HepG2 (cell line): ENCODE data around the gene TXN2. TPM values are rescaled to one million over a fixed set of nuclear protein-coding genes. Genes with fewer than 3 reads are reported as not detected.

Experiments
- AFF4 ChIP-seq: sonication (generic); formaldehyde crosslinking; IDR thresholded peaks from 2 replicates; pipeline ENCODE4 v1.4.0; 2020; ENCODE audit warnings: missing genetic modification reagents
- CBX5 ChIP-seq: sonication (generic); formaldehyde crosslinking; IDR thresholded peaks from 2 replicates; pipeline ENCODE4 v1.4.0; 2020; ENCODE audit warnings: missing genetic modification reagents, borderline replicate concordance
- CERS6 ChIP-seq: sonication (generic); formaldehyde crosslinking; IDR thresholded peaks from 2 replicates; pipeline ENCODE4 v1.5.0; 2020; ENCODE audit warnings: missing genetic modification reagents
- NFIB ChIP-seq: sonication (generic); formaldehyde crosslinking; IDR thresholded peaks from 2 replicates; pipeline ENCODE4 v1.9.0; 2021; ENCODE audit warnings: missing genetic modification reagents, mild to moderate bottlenecking, borderline replicate concordance
- PBX2 ChIP-seq: IDR thresholded peaks from 2 replicates; pipeline ENCODE4 v1.6.1; 2016; ENCODE audit warnings: control low read depth
- RAD21 ChIP-seq: fragments of 450-650 bp; formaldehyde crosslinking; IDR thresholded peaks from 2 replicates; pipeline ENCODE4 v1.5.0; 2020; ENCODE audit warnings: mild to moderate bottlenecking
- RFX1 ChIP-seq: fragments of 450-650 bp; IDR thresholded peaks from 2 replicates; pipeline ENCODE4 v1.6.1; 2017
- TGIF2 ChIP-seq: IDR thresholded peaks from 2 replicates; pipeline ENCODE4 v1.6.1; 2016; ENCODE audit warnings: control low read depth, missing compliant biosample characterization
- XRCC5 ChIP-seq: fragments of 200-400 bp; formaldehyde crosslinking; optimal IDR thresholded peaks from 2 replicates; pipeline ENCODE3; 2017; ENCODE audit warnings: mild to moderate bottlenecking, low read length
- ZBTB38 ChIP-seq: sonication (generic); formaldehyde crosslinking; IDR thresholded peaks from 2 replicates; pipeline ENCODE4 v1.5.1; 2020; ENCODE audit warnings: mild to moderate bottlenecking, missing genetic modification reagents
- ZBTB49 ChIP-seq: sonication (generic); formaldehyde crosslinking; IDR thresholded peaks from 2 replicates; pipeline ENCODE4 v1.4.0; 2020; ENCODE audit warnings: missing genetic modification reagents, borderline replicate concordance
- ZNF253 ChIP-seq: sonication (generic); formaldehyde crosslinking; IDR thresholded peaks from 2 replicates; pipeline ENCODE4 v1.8.0; 2022; ENCODE audit warnings: mild to moderate bottlenecking, missing genetic modification reagents, borderline replicate concordance
- ZNF263 ChIP-seq: sonication (generic); formaldehyde crosslinking; IDR thresholded peaks from 2 replicates; pipeline ENCODE4 v1.4.0; 2020; ENCODE audit warnings: missing genetic modification reagents
- ZNF430 ChIP-seq: sonication (generic); formaldehyde crosslinking; IDR thresholded peaks from 2 replicates; pipeline ENCODE4 v1.9.0; 2021; ENCODE audit warnings: mild to moderate bottlenecking, missing genetic modification reagents
- ZNF484 ChIP-seq: sonication (generic); formaldehyde crosslinking; IDR thresholded peaks from 2 replicates; pipeline ENCODE4 v1.5.1; 2020; ENCODE audit warnings: mild to moderate bottlenecking, low read depth, missing genetic modification reagents, borderline replicate concordance
- ZNF546 ChIP-seq: sonication (generic); formaldehyde crosslinking; conservative IDR thresholded peaks from 2 replicates; pipeline ENCODE4 v1.8.1; 2023; ENCODE audit warnings: mild to moderate bottlenecking, missing genetic modification reagents
- ZSCAN12 ChIP-seq: sonication (generic); formaldehyde crosslinking; IDR thresholded peaks from 2 replicates; pipeline ENCODE4 v1.9.0; 2021; ENCODE audit warnings: mild to moderate bottlenecking, missing genetic modification reagents
- polyA plus RNA-seq, 8 experiments: library from polyadenylated mRNA; depleted of rRNA in 3 of 8; stranded (reverse) in 7 of 8; unstranded in 1 of 8; fragments of >200 nt; fragmentation: Illumina TruSeq in 4 of 8; extraction: Trizol in 4 of 8; gene quantifications; 2 replicates each; pipeline versions ENCODE4 v1.2.1 to v1.2.3, GENCODE V29; 2011 to 2016; ENCODE audit warnings: low read depth in 4 of 8, missing spikeins in 1 of 8, mixed read lengths in 1 of 8; ENCODE audit not compliant: insufficient read depth in 1 of 8
- total RNA-seq, 5 experiments: library from RNA; depleted of rRNA; stranded (reverse); fragments of >200 nt; fragmentation: Illumina TruSeq; extraction: Trizol; gene quantifications; 2 replicates each; pipeline ENCODE4 v1.2.3, GENCODE V29; 2016; ENCODE audit warnings: low read depth in 1 of 5

TXN2 gene
- total and polyA plus RNA-seq, 2 of the 13 experiments (the other 11 are each of a cell fraction or from before 2014, with no cell fraction given), result 41.4 to 109 TPM

DNA sequence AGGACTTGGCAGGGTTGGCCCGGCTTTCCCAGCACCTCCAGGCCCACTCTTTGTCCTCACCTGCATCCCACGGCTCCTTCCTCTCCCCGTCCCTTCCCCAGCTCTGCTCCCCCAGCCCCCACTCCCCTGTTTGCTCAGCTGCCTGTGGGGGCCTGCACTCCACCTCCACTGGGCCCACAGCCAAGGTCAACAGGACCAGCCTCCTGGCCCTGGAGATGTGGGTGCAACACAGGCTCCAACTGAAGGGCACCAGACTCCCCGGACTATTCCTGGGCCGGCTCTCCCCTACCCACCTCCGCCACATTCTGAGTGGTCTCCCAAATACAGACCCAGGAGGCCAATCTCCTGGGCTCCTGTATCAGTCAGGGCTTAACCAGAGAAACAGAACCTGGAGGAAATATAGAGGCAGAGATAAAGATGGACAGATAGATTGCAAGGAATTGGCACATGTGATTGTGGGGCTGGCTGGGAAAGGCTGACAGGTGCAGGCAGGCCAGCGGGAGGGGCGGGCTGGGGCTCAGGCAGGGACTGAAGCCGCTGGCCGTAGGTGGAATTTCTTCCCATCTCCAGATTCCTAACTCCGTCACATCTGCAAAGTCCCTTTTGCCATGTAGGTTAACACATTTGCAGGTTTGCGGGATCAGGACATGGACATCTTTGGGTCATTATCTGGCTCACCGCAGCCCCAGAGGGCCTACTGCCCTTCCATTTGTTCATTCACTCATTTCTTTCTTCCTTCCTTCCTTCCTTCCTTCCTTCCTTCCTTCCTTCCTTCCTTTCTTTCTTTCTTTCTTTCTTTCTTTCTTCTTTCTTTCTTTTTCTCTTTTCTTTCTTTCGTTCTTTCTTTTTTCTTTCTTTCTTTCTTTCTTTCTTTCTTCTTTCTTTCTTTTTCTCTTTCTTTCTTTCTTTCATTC lies 47.9 kb downstream of the TXN2 start (continued):
- peak; percentile 22; the same call in 1 of the 2 replicates for TF ChIP-seq ZNF430 (CRISPR knock-in tag)
- no peak for TF ChIP-seq ZBTB49 (CRISPR knock-in tag)
- TF ChIP-seq TGIF2 (CRISPR knock-in tag), result no peak
- TF ChIP-seq XRCC5, result peak; percentile 24
- peak; percentile 91; the same call in 1 of the 2 replicates for TF ChIP-seq CBX5 (CRISPR knock-in tag)
- TF ChIP-seq PBX2 (CRISPR knock-in tag), result no peak
- no peak for TF ChIP-seq AFF4 (CRISPR knock-in tag)
- no peak for TF ChIP-seq ZSCAN12
- TF ChIP-seq ZNF484, result no peak
- no peak; the same call in 1 of the 2 replicates for TF ChIP-seq ZBTB38
- TF ChIP-seq NFIB (CRISPR knock-in tag), result peak; percentile 93; the same call in 1 of the 2 replicates
- TF ChIP-seq ZNF253, result no peak
- peak; percentile 52; the same call in 1 of the 2 replicates for TF ChIP-seq ZNF263 (CRISPR knock-in tag)
- TF ChIP-seq CERS6 (CRISPR knock-in tag), result no peak
- TF ChIP-seq RFX1, result no peak
- TF ChIP-seq ZNF546, result no peak
- no peak for TF ChIP-seq RAD21
